Ascending aorta (tissue), 2 donors: Measurements from ENCODE around the gene SIVA1. TPM values are rescaled to one million over a fixed set of nuclear protein-coding genes. Genes with fewer than 3 reads are reported as not detected.
A peak's percentile ranks its signal among the peaks of the same experiment; 100 is the strongest.

Source experiments
- DNase-seq, 2 donors: peaks; one replicate each; pipeline ENCODE4 v3.0.0-alpha.2; 2019; ENCODE audit warnings: low spot score in 2 of 2
- H3K27ac ChIP-seq, 2 donors: fragments of 200-600 bp; sonication (generic); one replicate each; pipeline ENCODE4 v1.5.1; 2016 to 2017; ENCODE audit warnings: mild to moderate bottlenecking in 1 of 2
- H3K27me3 ChIP-seq: fragments of 200-600 bp; sonication (generic); one replicate; pipeline ENCODE4 v1.5.1; 2017
- H3K36me3 ChIP-seq, 2 donors: fragments of 200-600 bp; sonication (generic); one replicate each; pipeline ENCODE4 v1.5.1; 2016
- H3K4me1 ChIP-seq, 2 donors: fragments of 200-600 bp; sonication (generic); one replicate each; pipeline ENCODE4 v1.5.1; 2016 to 2017; ENCODE audit warnings: mild to moderate bottlenecking in 1 of 2
- H3K4me3 ChIP-seq, 2 donors: fragments of 200-600 bp; sonication (generic); one replicate each; pipeline ENCODE4 v1.5.1; 2016 to 2017; ENCODE audit warnings: mild to moderate bottlenecking in 1 of 2
- H3K9me3 ChIP-seq, 2 donors: fragments of 200-600 bp; sonication (generic); one replicate each; pipeline ENCODE4 v1.5.1; 2016
- intact Hi-C: fragments of 100-400 bp; cut with DNase I; formaldehyde crosslinking; loops from one replicate; pipeline ENCODE4 v1.15.1; 2023
- total RNA-seq: library from RNA; depleted of rRNA; stranded (reverse); fragments of >200 nt; gene quantifications from one replicate; pipeline ENCODE4 v1.1.0, GENCODE V29; 2016
- TF ChIP-seq, protein P1 (sequence below), 3 experiments: fragments of 200-600 bp in 2 of 3; fragments of 450-650 bp in 1 of 3; sonication (generic) in 2 of 3; IDR thresholded peaks; one replicate each; pipeline ENCODE4 v1.5.1; 2016 to 2019; ENCODE audit warnings: antibody characterized with exemption in 3 of 3, mild to moderate bottlenecking in 1 of 3, moderate library complexity in 1 of 3

The SIVA1 gene
- total RNA-seq, 1 donor from 2014 or later: 410 TPM

GRCh38 chr14:104795781-104796686 is 43.1 kb downstream of the SIVA1 start:
- H3K9me3 ChIP-seq: no peaks in the 10 kb centered on the region
- TF ChIP-seq, protein P1, sequence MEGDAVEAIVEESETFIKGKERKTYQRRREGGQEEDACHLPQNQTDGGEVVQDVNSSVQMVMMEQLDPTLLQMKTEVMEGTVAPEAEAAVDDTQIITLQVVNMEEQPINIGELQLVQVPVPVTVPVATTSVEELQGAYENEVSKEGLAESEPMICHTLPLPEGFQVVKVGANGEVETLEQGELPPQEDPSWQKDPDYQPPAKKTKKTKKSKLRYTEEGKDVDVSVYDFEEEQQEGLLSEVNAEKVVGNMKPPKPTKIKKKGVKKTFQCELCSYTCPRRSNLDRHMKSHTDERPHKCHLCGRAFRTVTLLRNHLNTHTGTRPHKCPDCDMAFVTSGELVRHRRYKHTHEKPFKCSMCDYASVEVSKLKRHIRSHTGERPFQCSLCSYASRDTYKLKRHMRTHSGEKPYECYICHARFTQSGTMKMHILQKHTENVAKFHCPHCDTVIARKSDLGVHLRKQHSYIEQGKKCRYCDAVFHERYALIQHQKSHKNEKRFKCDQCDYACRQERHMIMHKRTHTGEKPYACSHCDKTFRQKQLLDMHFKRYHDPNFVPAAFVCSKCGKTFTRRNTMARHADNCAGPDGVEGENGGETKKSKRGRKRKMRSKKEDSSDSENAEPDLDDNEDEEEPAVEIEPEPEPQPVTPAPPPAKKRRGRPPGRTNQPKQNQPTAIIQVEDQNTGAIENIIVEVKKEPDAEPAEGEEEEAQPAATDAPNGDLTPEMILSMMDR (IDR thresholded peaks at IDR 0.05): no peak
- H3K27me3 ChIP-seq: no peaks in the 10 kb centered on the region
- peaks cover 2 to 5% of the 10 kb centered on the region in 2 donors for H3K36me3 ChIP-seq
- peaks cover 29 to 40% of the 10 kb centered on the region in 2 donors for H3K4me1 ChIP-seq
- intact Hi-C loops: no loop called here
- peak overlapping the region; percentile 96 to 99 for H3K27ac ChIP-seq
- peak overlapping the region; percentile 52 to 78 for H3K4me3 ChIP-seq
- no peak for DNase-seq

DNA sequence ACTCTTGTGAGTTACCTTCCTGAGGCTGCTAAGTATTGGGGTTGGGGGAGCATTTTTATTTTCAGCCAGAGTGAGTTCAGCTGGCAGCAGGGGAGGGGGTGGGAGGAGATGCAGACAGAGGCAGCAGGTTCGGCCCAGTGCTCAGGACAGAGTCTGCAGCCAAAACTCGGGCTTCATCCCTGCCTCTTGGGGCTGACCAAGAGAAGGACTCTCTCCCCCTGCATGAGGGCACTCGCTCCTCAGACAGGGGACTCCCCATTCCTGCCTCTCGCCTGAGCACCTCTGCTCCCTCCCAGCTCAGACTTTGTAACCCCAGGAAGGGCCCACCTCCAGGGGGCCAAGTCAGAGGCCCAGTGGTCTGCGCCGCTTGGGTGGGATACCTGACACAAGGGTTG is 43.7 kb downstream of the SIVA1 start:
- no peak overlapping the region for H3K4me3 ChIP-seq
- TF ChIP-seq, protein P1 (IDR thresholded peaks at IDR 0.05): no peak
- no peak for DNase-seq
- peak overlapping the region; percentile 96 to 99 for H3K27ac ChIP-seq
- H3K36me3 ChIP-seq: no peaks in the 10 kb centered on the region
- peaks cover 35 to 44% of the 10 kb centered on the region in 2 donors for H3K4me1 ChIP-seq
- no peaks in the 10 kb centered on the region for H3K27me3 ChIP-seq
- no peaks in the 10 kb centered on the region for H3K9me3 ChIP-seq
- intact Hi-C loops: no loop called here

DNA sequence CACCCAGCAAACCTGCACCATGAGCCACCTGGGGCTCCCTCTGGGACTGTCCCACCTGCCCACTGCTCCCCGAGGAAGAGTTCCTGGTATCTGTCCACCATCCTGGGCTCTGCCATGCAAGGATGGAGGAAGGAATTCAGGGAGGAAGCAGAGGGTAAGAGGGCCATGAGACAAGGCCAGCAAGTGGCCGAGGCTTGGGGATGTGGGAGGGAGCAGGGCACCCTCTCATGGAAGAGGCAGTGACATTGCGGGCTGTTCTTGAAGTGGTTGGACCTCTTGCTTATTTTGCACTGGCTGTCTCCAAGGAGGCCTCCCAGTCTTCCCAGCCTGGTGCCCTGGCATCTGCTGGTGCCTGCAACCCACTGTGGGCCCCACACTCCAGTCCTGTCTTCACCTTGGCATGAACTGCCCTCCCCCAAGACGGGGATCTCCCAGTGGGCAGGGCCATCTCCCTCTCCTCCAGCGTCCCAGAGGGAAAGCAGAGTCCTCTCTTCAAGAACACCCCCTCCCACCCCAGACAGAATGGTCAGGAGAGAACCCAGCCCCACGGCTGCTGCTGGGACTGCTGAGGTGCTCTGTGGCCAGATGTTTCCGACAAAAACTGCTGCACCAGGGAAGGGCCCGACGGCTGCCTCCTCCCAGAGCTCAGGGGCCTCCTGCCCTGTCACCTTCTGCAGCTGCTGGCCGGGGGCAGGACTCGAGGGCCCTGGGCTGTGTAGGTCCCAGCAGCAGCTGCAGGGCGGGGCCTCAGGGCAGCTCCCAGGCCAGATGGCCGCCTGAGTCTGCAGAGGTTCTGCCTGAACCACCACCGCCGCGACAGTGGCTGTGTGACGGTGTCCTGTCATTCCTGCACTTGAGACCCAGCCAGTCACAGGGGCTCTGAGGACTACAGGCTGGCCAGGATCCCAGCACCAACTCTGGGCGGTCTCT is 44.4 kb downstream of the SIVA1 start:
- TF ChIP-seq, protein P1 (IDR thresholded peaks at IDR 0.05): no peak
- peak overlapping the region; percentile 96 to 99 for H3K27ac ChIP-seq
- intact Hi-C loops: no loop called here
- no peaks in the 10 kb centered on the region for H3K36me3 ChIP-seq
- H3K27me3 ChIP-seq: no peaks in the 10 kb centered on the region
- peaks cover 36 to 41% of the 10 kb centered on the region in 2 donors for H3K4me1 ChIP-seq
- DNase-seq: no peak
- no peaks in the 10 kb centered on the region for H3K9me3 ChIP-seq
- H3K4me3 ChIP-seq: no peak overlapping the region

DNA sequence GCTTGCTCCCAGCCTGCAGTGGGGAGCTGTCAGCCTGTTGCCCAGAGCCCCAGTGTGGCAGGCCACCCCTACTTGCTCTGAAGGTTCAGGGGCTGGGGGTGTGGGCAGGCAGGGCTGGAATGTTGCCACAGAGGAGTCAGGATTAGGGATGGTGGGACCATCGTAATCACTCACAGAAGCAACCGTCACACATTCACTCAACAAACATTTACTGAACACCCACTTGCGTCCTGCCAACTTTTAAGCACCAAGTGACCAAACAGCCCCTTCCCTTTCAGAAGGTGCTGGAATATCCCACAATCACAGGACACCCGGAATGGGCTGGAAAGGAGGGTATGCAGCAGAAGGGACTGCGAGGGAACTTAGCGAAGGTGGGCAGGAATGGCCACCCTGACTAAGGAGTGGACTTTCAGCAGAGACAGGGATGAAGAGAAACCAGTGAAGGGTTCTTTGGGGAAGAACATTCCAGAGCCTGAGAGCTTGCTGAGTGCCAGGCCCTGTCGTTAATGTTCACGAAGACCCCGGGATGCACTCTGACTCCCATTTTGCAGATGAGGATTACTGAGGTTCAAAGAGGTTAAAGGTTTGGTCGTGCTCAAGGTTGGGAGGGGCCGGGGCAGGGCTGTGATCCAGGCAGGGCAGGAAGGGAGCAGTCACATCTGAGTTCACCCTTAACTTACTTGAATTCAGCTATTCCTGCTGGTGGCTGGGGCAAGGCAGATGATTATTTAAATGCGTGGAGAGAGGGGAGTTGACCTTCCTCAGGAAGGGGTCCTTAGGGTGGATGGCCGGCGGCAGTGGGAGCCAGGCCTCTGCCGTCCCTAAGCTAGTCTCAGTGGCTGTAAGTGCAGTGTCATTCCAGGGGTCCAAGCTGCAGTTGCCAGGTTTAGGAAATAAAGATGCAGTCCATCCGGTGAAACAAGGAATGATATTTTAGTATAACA is 45.6 kb downstream of the SIVA1 start:
- peak overlapping the region; percentile 96 to 99 for H3K27ac ChIP-seq

More for the DNA sequence above, 45.6 kb downstream of the SIVA1 start:
- no peak overlapping the region for H3K4me3 ChIP-seq
- intact Hi-C loops: no loop called here
- no peaks in the 10 kb centered on the region for H3K27me3 ChIP-seq
- H3K36me3 ChIP-seq: no peaks in the 10 kb centered on the region
- DNase-seq: no peak
- TF ChIP-seq, protein P1 (IDR thresholded peaks at IDR 0.05): no peak
- no peaks in the 10 kb centered on the region for H3K9me3 ChIP-seq
- peaks cover 25 to 29% of the 10 kb centered on the region in 2 donors for H3K4me1 ChIP-seq
